Liver (tissue), 9 donors: ENCODE results near the gene VEPH1. TPM values are rescaled to one million over a fixed set of nuclear protein-coding genes. Genes with fewer than 3 reads are reported as not detected.

Experiments used
- DNase-seq: peaks from one replicate; pipeline ENCODE4 v3.0.0-alpha.2; 2017; ENCODE audit warnings: low spot score
- H3K27ac ChIP-seq, 2 donors: one replicate each; pipeline ENCODE4 v1.7.0; 2013; ENCODE audit warnings: inconsistent platforms in 2 of 2, low read length in 2 of 2, control low read depth in 1 of 2, low read depth in 1 of 2, mild to moderate bottlenecking in 1 of 2
- H3K27me3 ChIP-seq, 4 donors: one replicate each; pipeline versions ENCODE4 v1.6.1 to v1.7.0; 2013; ENCODE audit warnings: low read length in 3 of 4, inconsistent platforms in 1 of 4, mild to moderate bottlenecking in 1 of 4, moderate library complexity in 1 of 4; ENCODE audit not compliant: control insufficient read depth in 4 of 4, insufficient read depth in 4 of 4
- H3K36me3 ChIP-seq, 4 donors: one replicate each; pipeline versions ENCODE4 v1.6.1 to v1.7.0; 2013; ENCODE audit warnings: low read length in 3 of 4, mild to moderate bottlenecking in 3 of 4, low read depth in 1 of 4, moderate library complexity in 1 of 4; ENCODE audit not compliant: control insufficient read depth in 4 of 4, insufficient read depth in 3 of 4
- H3K4me1 ChIP-seq, 4 donors: one replicate each; pipeline versions ENCODE4 v1.6.1 to v1.7.0; 2013; ENCODE audit warnings: low read length in 3 of 4, mild to moderate bottlenecking in 3 of 4, moderate library complexity in 1 of 4; ENCODE audit not compliant: control insufficient read depth in 4 of 4, insufficient read depth in 4 of 4
- H3K4me3 ChIP-seq, 3 donors: one replicate each; pipeline versions ENCODE4 v1.6.1 to v1.7.0; 2013; ENCODE audit warnings: low read length in 3 of 3, control low read depth in 1 of 3, low read depth in 1 of 3, mild to moderate bottlenecking in 1 of 3
- H3K9ac ChIP-seq, 2 donors: one replicate each; pipeline ENCODE4 v1.7.0; 2013; ENCODE audit warnings: low read length in 2 of 2, mild to moderate bottlenecking in 2 of 2, moderate library complexity in 2 of 2, control low read depth in 1 of 2, low read depth in 1 of 2
- H3K9me3 ChIP-seq, 4 donors: one replicate each; pipeline versions ENCODE4 v1.6.1 to v1.7.0; 2013; ENCODE audit warnings: low read length in 3 of 4; ENCODE audit not compliant: control insufficient read depth in 4 of 4
- EGR1 ChIP-seq, 2 donors: IDR thresholded peaks; 2 replicates each; pipeline ENCODE4 v1.6.1; 2016 to 2018; ENCODE audit warnings: antibody characterized with exemption in 2 of 2, low read depth in 2 of 2
- JUND ChIP-seq, 2 donors: IDR thresholded peaks; 2 replicates each; pipeline ENCODE4 v1.6.1; 2016; ENCODE audit warnings: antibody characterized with exemption in 2 of 2
- NR2F2 ChIP-seq: IDR thresholded peaks from 2 replicates; pipeline ENCODE4 v1.6.1; 2016; ENCODE audit warnings: antibody characterized with exemption
- SP1 ChIP-seq: IDR thresholded peaks from 2 replicates; pipeline ENCODE4 v1.6.1; 2018; ENCODE audit warnings: antibody characterized with exemption, mild to moderate bottlenecking
- YY1 ChIP-seq: IDR thresholded peaks from 2 replicates; pipeline ENCODE4 v1.6.1; 2016; ENCODE audit warnings: antibody characterized with exemption, mild to moderate bottlenecking
- WGBS: extraction: QIAGEN DNeasy Blood & Tissue Kit; methylation state at CpG from one replicate; pipeline ENCODE4 v1.1.7; 2013; 5-methylcytosine and 5-hydroxymethylcytosine counted together
- polyA plus RNA-seq, 2 donors: library from polyadenylated mRNA; stranded (reverse) in 1 of 2; unstranded in 1 of 2; fragments of 200-250 nt in 1 of 2; fragments of >200 nt in 1 of 2; fragmentation: Nextera tagmentation in 1 of 2; extraction: Ambion mirVana in 1 of 2; gene quantifications; one replicate each; pipeline versions ENCODE4 v1.2.1 to v1.2.3, GENCODE V29; 2013 to 2015
- total RNA-seq, 2 donors: library from RNA; depleted of rRNA; stranded (reverse); fragments of >200 nt; gene quantifications; one replicate each; pipeline ENCODE4 v1.2.3, GENCODE V29; 2014
- TF ChIP-seq, protein P1 (sequence below): IDR thresholded peaks from 2 replicates; pipeline ENCODE4 v1.6.1; 2016; ENCODE audit warnings: antibody characterized with exemption, mild to moderate bottlenecking
- TF ChIP-seq, protein P2 (sequence below): fragments of 150-350 bp; IDR thresholded peaks from 2 replicates; pipeline ENCODE4 v1.5.1; 2017; ENCODE audit warnings: improper control_type of control experiment, low read depth, low read length; ENCODE audit not compliant: missing input control
- TF ChIP-seq, protein P3 (sequence below): IDR thresholded peaks from 2 replicates; pipeline ENCODE4 v1.6.1; 2016; ENCODE audit warnings: antibody characterized with exemption
- TF ChIP-seq, protein P4 (sequence below): IDR thresholded peaks from 2 replicates; pipeline ENCODE4 v1.6.1; 2016; ENCODE audit warnings: antibody characterized with exemption
- donor health status: healthy.
- donor health status: healthy.
- donor health status: healthy.
- donor health status: healthy.
- donor health status: healthy.

VEPH1 gene
- total and polyA plus RNA-seq, 4 donors: 0.60 to 3.3 (median 1.2) TPM

DNA sequence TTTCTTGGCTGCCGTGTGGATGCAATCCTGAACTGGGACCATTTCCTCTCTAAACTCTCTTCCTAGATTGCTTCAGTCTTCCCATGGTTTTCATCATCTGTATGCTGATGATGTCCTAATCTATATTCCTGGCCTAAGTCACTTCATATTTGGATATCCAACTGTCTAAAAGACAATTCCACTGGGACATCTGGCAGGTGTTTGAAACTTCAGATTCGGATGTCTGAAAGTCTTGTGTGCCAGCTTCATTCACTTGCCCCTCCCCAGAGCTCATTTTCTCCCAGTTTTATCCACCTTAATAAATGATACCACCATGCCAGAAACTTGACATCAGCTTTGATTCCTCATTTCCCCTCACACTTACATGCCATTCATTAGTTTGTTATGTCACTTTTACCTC is 201.5 kb downstream of the VEPH1 start (continued):
- TF ChIP-seq, protein P1, sequence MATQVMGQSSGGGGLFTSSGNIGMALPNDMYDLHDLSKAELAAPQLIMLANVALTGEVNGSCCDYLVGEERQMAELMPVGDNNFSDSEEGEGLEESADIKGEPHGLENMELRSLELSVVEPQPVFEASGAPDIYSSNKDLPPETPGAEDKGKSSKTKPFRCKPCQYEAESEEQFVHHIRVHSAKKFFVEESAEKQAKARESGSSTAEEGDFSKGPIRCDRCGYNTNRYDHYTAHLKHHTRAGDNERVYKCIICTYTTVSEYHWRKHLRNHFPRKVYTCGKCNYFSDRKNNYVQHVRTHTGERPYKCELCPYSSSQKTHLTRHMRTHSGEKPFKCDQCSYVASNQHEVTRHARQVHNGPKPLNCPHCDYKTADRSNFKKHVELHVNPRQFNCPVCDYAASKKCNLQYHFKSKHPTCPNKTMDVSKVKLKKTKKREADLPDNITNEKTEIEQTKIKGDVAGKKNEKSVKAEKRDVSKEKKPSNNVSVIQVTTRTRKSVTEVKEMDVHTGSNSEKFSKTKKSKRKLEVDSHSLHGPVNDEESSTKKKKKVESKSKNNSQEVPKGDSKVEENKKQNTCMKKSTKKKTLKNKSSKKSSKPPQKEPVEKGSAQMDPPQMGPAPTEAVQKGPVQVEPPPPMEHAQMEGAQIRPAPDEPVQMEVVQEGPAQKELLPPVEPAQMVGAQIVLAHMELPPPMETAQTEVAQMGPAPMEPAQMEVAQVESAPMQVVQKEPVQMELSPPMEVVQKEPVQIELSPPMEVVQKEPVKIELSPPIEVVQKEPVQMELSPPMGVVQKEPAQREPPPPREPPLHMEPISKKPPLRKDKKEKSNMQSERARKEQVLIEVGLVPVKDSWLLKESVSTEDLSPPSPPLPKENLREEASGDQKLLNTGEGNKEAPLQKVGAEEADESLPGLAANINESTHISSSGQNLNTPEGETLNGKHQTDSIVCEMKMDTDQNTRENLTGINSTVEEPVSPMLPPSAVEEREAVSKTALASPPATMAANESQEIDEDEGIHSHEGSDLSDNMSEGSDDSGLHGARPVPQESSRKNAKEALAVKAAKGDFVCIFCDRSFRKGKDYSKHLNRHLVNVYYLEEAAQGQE: no peak
- TF ChIP-seq JUND (IDR thresholded peaks at IDR 0.05) (no peak), SP1 (no peak)
- TF ChIP-seq, protein P2, sequence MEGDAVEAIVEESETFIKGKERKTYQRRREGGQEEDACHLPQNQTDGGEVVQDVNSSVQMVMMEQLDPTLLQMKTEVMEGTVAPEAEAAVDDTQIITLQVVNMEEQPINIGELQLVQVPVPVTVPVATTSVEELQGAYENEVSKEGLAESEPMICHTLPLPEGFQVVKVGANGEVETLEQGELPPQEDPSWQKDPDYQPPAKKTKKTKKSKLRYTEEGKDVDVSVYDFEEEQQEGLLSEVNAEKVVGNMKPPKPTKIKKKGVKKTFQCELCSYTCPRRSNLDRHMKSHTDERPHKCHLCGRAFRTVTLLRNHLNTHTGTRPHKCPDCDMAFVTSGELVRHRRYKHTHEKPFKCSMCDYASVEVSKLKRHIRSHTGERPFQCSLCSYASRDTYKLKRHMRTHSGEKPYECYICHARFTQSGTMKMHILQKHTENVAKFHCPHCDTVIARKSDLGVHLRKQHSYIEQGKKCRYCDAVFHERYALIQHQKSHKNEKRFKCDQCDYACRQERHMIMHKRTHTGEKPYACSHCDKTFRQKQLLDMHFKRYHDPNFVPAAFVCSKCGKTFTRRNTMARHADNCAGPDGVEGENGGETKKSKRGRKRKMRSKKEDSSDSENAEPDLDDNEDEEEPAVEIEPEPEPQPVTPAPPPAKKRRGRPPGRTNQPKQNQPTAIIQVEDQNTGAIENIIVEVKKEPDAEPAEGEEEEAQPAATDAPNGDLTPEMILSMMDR: no peak
- TF ChIP-seq, protein P3, sequence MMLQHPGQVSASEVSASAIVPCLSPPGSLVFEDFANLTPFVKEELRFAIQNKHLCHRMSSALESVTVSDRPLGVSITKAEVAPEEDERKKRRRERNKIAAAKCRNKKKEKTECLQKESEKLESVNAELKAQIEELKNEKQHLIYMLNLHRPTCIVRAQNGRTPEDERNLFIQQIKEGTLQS: no peak

DNA sequence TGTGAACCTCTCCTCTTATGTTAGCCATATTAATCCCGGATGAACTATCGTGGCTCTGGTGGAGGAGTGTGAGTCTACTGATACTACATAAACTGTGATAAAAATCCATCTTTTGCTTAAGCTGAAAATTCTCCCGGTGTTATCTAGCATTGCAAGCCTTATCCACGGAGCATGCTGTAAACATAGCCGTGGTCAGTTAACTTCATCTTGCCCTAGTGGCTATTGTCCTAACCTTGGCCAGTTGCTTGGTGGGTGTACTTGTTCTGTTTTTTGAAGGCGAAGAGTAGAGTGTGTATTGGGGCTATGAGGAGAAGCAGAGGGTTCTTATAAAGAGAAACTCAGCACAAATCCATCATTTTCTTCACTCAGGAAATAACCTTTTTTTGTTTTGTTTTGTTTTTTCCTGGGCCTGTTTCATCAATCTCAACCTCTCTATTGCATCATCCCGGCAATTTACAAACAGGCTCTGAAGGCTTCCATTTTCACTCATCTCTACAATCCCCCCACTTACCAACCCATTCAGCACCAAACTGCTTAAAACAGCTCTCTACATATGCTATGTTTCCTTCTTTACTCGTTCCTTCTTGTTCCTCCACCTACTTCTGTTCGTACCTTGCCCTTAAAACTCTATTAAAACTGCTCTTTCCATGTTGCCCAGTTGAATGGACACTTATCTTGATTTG is 202.1 kb downstream of the VEPH1 start:
- Histone ChIP-seq H3K9ac (no peak overlapping the region), H3K36me3 (no peaks in the 10 kb centered on the region), H3K9me3 (no peaks in the 10 kb centered on the region), H3K27me3 (no peaks in the 10 kb centered on the region), H3K4me1 (no peaks in the 10 kb centered on the region), H3K4me3 (no peak overlapping the region), H3K27ac (no peak overlapping the region)
- TF ChIP-seq NR2F2: no peak
- no peak for TF ChIP-seq YY1
- TF ChIP-seq, protein P4, sequence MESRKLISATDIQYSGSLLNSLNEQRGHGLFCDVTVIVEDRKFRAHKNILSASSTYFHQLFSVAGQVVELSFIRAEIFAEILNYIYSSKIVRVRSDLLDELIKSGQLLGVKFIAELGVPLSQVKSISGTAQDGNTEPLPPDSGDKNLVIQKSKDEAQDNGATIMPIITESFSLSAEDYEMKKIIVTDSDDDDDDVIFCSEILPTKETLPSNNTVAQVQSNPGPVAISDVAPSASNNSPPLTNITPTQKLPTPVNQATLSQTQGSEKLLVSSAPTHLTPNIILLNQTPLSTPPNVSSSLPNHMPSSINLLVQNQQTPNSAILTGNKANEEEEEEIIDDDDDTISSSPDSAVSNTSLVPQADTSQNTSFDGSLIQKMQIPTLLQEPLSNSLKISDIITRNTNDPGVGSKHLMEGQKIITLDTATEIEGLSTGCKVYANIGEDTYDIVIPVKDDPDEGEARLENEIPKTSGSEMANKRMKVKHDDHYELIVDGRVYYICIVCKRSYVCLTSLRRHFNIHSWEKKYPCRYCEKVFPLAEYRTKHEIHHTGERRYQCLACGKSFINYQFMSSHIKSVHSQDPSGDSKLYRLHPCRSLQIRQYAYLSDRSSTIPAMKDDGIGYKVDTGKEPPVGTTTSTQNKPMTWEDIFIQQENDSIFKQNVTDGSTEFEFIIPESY: no peak
- no peak for TF ChIP-seq EGR1 (IDR thresholded peaks at IDR 0.05; ENCODE audit: low read depth in 2 of 2)
- no peak for TF ChIP-seq JUND (IDR thresholded peaks at IDR 0.05)
- TF ChIP-seq, protein P1: no peak
- DNase-seq: no peak
- 87% methylated on average over 9 of the region's 9 CpGs for WGBS
